ENCODE measurements around the gene CREBBP. TPM values are rescaled to one million over a fixed set of nuclear protein-coding genes. Genes with fewer than 3 reads are reported as not detected.

The CREBBP gene
- total RNA-seq, 1 experiment from 2014 or later, result 79.1 TPM

- H4K91ac ChIP-seq (ENCODE audit: insufficient read length, low read depth, low read length), result no peak overlapping the region
- no peak overlapping the region for H3T11ph ChIP-seq (ENCODE audit: low read length)
- H2BK120ac ChIP-seq (ENCODE audit: low read depth, low read length, poor library complexity, severe bottlenecking), result no peak overlapping the region
- no peaks in the 10 kb centered on the region for H3K79me2 ChIP-seq (ENCODE audit: insufficient read depth, low read length)
- H3K23ac ChIP-seq (ENCODE audit: insufficient read length, low read depth, low read length), result no peak overlapping the region
- H3K9me3 ChIP-seq (ENCODE audit: control insufficient read depth, low read depth, low read length), result no peaks in the 10 kb centered on the region
- no peak overlapping the region for H3K4me2 ChIP-seq (ENCODE audit: insufficient read depth, insufficient read length, low read length)
- H3K56ac ChIP-seq (ENCODE audit: insufficient read length, low read depth, low read length), result no peak overlapping the region
- no CpG with 5 or more reads among the region's 8 CpGs for WGBS (ENCODE audit: extremely low coverage, insufficient read length, low lambda C conversion rate)
- no peak for DNase-seq
- H3K4me1 ChIP-seq (ENCODE audit: insufficient read depth, low read length), result no peaks in the 10 kb centered on the region
- no peak overlapping the region for H3K9ac ChIP-seq (ENCODE audit: extremely low read depth, insufficient read length, low read length)
- no peak overlapping the region for H2BK12ac ChIP-seq (ENCODE audit: insufficient read length, low read depth, low read length)
- H3K27ac ChIP-seq (ENCODE audit: insufficient read length, low read depth, low read length), result no peak overlapping the region
- Mint-ChIP-seq H3K4me1 (no peaks in the 10 kb centered on the region), H3K27me3 (ENCODE audit: low read depth) (no peaks in the 10 kb centered on the region; the same call in 1 of the 2 replicates), H3K4me3 (no peak overlapping the region), H3K27ac (peak overlapping the region in 1 of 3 experiments; percentile 74; a peak in 2 of 7 replicates), H3K36me3 (ENCODE audit: insufficient read depth in 1 of 3, low read depth in 3 of 3) (peaks cover 20 to 32% (median 30%) of the 10 kb centered on the region in 3 experiments), H3K9me3 (no peaks in the 10 kb centered on the region)
- H4K20me1 ChIP-seq (ENCODE audit: control insufficient read depth, insufficient read depth, insufficient read length), result no peaks in the 10 kb centered on the region
- no peak overlapping the region for H2BK20ac ChIP-seq (ENCODE audit: low read depth, low read length, poor library complexity, severe bottlenecking)
- H3K27me3 ChIP-seq (ENCODE audit: insufficient read depth, low read length), result no peaks in the 10 kb centered on the region
- no peak overlapping the region for H3K14ac ChIP-seq (ENCODE audit: insufficient read depth, low read length)
- H4K5ac ChIP-seq (ENCODE audit: insufficient read length, low read depth, low read length), result no peak overlapping the region
- H2BK5ac ChIP-seq (ENCODE audit: insufficient read length, low read length), result no peak overlapping the region
- no peak overlapping the region for H2AFZ ChIP-seq (ENCODE audit: low read length)
- H3K18ac ChIP-seq (ENCODE audit: insufficient read length, low read depth, low read length), result no peak overlapping the region
- H3K79me1 ChIP-seq (ENCODE audit: insufficient read depth, low read depth, low read length, poor library complexity, severe bottlenecking), result no peaks in the 10 kb centered on the region
- no peak overlapping the region for H2AK5ac ChIP-seq (ENCODE audit: insufficient read length, low read length)
- no peak overlapping the region for H2BK15ac ChIP-seq (ENCODE audit: low read depth, low read length)
- H3K4ac ChIP-seq (ENCODE audit: low read depth, low read length), result no peak overlapping the region
- TF ChIP-seq CTCF (conservative IDR thresholded peaks at IDR 0.05), result no peak
- H4K8ac ChIP-seq (replicated peaks; ENCODE audit: insufficient read length, low read depth, low read length), result no peak overlapping the region
- no peaks in the 10 kb centered on the region for H3K23me2 ChIP-seq (ENCODE audit: insufficient read length, low read depth, low read length, poor library complexity, severe bottlenecking)
Observed at GRCh38 chr16:3725276-3725675, 155.2 kb downstream of the CREBBP start.

Data from H9 (cell line).